HG02973 (cell line): ENCODE data around the gene RTKN2.

Experiments used
- ATAC-seq: cut with Tn5 transposase; IDR thresholded peaks from one replicate; pipeline ENCODE4 v1.9.1; 2021; ENCODE audit warnings: moderate library complexity; ENCODE audit not compliant: unreplicated experiment

The RTKN2 gene

DNA sequence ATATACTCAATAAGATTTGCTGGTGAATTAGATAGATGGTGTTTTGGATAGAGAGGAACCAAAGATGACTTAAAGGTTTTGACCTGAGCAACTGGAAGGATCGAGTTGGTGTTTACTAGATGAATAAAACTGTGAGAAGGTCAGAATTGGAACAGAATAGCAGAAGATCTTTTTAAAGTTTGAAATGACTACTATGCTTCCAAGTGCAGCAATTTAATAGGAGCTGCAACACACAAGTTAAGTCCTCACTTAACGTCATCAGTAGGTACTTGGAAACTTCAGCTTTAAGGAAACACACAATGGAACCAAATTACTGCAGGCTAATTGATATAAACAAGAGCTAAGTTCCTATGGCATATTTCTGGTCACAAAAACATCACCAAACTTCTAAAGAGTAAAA, 86.5 kb downstream of the RTKN2 start:
- no peak for ATAC-seq

DNA sequence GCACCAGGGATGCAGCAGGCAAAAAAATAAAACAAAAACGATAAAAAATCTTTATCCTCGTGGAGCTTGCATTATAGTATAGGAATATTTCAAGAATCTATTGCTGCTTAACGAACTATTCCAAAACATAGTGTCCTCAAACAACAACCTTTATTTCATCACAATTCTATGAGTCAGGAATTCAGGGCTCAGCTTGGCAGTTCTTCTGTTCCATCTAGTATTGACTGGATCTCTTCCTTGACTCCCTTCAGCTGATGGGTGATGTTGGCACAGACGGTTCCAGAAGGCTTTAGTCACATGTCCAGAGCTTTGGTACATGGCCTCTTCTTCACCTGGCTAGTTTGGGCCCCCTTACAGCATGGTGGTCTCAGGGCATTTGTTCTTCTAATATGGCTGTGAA, 88.0 kb downstream of the RTKN2 start:
- ATAC-seq, result no peak

DNA sequence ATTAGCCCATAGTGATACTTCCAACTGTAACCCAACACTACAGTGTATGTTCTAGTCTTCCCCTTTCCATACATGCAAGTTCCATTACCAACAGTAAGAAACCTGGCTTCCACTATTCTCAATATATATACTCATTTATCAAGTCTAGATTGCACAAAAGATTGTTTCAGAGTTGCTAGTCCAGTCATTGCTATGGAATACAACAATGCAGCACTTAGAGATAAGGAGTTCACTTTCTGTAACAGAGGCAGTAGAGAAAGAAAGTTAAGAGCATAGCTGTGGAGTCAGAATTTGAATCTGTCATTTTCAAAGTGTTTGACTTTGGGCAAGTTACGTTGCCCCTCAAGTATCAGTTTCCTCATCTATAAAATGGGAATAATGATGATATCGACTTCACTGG, 90.1 kb downstream of the RTKN2 start:
- no peak for ATAC-seq

DNA sequence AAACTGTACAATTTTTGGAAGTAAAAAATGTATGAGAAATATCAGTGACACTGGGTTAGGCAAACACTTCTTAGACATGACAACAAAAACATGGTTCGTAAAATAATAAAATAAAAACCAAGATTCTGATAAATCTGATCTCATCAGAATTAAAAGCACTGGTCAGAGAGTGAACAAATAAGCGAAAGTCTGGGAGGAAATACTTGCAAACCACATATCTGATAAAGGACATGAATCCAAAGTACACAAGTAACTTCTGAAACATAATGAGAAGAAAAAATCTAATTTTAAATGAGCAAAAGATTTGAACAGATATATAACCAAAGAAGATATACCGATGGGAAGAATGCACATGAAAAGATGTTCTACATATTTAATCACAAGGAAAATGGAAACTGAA, 91.5 kb downstream of the RTKN2 start:
- ATAC-seq, result no peak

- ATAC-seq, result no peak
Observed at GRCh38 chr10:62175251-62175650, 93.4 kb downstream of the RTKN2 start.

DNA sequence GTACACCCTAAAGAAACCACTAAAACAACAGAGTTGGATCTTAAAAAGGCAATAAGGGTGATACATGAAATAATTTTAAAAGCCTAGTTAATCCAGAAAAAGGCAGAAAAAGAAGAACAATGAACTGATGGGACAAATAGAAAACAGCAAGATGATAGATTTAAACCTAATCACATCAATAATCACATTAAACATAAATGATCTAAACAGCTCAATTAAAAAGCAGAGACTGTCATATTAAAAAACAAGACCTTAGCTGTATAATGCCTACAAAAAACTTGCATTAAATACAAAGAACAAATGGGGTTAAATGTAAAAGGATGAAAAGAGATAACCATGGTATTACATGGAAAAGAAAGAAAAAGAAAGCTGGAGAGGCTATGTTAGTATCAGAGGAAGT, 96.2 kb downstream of the RTKN2 start:
- no peak for ATAC-seq

DNA sequence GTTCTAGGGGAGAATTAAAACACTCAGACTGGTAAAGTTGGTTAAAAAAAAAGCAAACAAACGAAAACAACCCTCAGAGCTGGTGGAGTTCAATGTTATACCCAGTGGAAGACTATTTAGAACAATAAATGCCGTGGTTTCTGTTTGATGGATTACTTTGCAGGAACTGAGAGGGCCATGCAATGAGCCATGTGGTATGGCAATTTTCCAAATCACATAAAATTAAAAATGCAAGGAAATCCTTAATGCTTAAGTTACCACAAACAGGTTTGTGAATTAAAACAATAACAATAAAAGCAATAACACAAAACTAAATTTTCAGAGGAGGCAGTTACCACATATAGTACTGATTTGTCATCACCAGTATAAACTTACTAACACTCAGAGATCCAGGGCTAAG, 96.9 kb downstream of the RTKN2 start:
- no peak for ATAC-seq

GRCh38 chr10:62170732-62171131, 97.9 kb downstream of the RTKN2 start:
- ATAC-seq, result no peak

- peak; percentile 99 for ATAC-seq
Observed at GRCh38 chr10:62166331-62167131, 102.1 kb downstream of the RTKN2 start.

- ATAC-seq, result no peak
Observed at GRCh38 chr10:62165803-62166202, 102.8 kb downstream of the RTKN2 start.

DNA sequence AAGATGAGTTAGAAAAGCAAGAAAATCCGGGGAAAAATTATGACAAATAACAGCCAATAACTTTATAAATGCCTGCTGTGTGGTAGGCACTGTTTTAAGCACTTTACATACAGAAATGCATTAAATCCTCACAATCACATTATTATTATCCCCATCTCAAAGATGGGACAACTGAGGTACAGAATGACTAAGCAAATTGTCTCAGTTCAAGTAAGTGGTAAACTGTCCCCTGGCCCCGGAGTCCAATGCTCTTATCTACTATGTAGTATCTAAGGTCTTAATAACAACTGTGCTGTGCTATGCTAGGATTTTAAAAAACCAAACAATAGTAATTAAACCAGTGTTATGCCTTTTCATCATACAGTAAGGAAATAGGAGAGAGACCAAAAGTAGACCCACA, 105.6 kb downstream of the RTKN2 start:
- ATAC-seq, result no peak

DNA sequence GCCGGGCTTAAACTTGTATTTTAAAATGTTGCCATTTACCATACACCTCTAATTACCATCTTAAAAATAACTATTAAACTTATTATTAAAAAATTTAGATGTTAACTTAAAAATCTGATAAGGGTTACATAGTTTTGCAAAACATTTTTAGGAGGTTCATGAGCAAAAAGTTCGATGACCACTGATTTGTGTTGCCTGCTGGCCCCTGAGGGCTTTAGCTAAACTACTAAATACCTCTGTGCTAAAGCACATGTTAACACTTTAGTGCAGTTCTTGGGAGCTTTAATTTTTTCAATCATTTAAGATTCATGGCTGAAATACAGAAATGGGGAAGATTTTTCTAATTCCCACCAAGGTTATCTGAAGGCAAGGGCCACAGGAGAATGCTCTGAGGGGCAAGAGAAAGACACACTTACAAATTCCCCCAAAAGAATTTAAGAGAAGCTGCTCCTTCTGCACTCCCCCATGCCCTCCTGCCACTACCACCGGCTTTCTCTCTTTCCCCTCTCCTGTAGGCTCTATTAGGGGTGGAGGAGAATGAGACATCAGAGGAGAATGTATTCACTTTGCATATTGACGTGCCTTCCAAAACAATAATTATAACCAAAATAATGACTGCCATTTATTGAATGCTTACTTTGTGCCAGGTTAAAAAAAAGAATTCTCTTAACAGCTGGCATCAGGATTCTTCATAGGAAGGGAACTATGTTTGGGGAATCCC, 106.2 kb downstream of the RTKN2 start:
- ATAC-seq, result no peak

GRCh38 chr10:62159351-62159750, 109.3 kb downstream of the RTKN2 start:
- ATAC-seq, result no peak

GRCh38 chr10:62157601-62158000, 111.0 kb downstream of the RTKN2 start:
- no peak for ATAC-seq

DNA sequence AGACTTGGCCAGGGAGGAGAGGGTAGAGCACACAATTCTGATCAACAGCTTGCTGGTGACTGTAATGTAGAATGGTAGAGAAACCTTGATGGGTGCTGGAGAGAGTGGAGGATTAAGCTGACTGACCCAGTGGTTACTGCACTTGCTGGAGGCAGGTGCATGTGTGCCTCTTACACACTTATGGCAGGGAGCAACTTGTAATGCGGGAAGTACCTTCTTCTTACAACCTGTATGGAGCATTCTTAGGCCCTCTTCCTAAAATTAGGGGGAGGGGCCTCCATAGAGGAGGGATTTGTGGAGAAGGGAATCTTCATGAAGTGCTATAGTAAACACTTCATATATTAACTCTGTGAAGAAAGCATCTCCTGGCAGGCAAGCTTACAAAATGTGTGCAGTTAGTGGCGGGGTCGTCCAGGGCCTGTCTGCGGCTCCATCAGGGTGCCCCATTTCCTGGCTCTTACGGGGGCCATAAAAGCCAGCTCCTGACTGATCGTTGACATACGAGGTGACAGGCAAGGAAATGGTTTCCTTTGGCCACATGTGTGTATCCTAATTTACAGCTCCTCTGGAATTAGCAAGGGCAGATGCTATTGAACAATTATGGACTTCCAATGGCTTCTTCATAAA, 113.5 kb downstream of the RTKN2 start:
- ATAC-seq, result no peak

DNA sequence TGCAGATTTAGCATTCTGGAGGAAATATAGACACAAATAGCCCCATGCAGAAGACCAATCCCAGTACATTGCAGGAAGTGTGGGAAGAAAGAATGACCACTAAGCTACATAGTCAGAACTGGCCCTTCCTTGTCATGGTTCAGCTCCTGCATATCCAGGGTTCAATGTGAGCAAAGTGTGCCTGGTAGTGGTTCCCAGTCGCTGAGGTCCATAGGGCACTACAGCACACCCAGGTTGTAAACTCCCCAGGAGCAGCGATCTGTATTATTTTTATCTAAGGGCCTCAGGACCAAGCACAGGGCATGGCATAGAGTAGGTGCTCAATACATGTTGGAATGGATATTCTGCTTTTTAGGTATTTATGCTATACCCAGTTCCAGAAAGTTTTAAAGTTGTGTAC, 114.4 kb downstream of the RTKN2 start:
- ATAC-seq, result no peak

- no peak for ATAC-seq
Observed at GRCh38 chr10:62153191-62153590, 115.5 kb downstream of the RTKN2 start.

DNA sequence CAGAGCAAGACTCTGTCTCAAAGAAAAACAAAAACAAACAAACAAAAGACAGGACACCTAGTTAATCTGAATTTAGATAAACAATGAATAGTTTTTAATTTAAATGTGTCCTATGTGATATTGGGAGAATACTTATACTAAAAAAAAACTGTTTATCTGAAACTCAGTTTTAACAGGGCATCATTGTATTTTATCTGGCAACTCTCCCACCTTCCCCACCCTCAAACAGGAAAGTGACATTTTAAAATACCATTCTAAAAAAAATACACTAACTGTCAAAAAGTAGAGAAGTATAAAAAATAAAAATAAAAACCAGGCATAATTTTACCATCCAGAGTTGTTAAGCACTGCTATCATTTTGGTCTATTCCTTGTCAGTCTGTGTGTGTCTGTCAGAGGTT, 119.0 kb downstream of the RTKN2 start:
- no peak for ATAC-seq

GRCh38 chr10:62148155-62148554, 120.5 kb downstream of the RTKN2 start:
- ATAC-seq, result no peak

DNA sequence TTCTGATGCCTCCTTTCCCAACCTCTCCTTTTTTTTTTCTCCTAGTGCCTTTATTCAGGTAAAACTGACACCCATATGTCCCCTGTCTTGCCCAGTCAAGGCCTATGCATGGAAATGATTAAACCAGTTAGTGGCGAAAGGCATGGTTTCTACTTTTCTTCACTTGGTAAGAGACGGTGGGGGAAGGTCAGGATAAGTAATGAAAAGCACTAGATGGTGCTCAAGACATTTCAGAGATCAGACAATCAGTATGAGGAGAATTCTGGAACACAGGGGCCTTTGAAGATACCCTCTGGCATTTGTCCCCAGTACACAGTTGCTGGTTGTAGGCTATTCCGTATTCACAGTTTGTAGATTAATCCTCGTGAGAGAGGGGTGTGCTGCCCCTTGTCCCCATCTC, 121.2 kb downstream of the RTKN2 start:
- no peak for ATAC-seq

- no peak for ATAC-seq
Observed at GRCh38 chr10:62136931-62137330, 131.7 kb downstream of the RTKN2 start.

DNA sequence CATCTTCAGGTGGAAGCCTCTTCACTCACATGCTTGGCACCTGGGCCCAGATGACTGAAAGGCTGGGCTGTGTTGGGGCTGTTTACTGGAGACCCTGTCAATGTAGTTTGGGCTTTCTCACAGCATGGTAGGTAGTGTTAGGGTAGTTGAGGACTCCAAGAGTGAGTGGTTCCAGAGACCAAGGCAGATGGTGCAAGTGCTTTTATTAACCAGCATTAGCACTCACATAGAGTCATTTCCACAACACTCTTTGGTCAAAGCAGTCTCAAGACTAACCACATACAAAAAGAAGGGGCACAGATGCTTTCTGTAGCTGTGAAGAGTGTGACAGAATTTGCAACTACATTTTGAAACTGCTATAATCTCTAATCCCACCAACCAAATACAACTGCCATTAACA, 135.0 kb downstream of the RTKN2 start:
- peak; percentile 99 for ATAC-seq
